Ovary (tissue), 1 donor: ENCODE data around the gene AUTS2.

Experiments used
- EP300 ChIP-seq: sonication (generic); formaldehyde crosslinking; IDR thresholded peaks from one replicate; pipeline ENCODE4 v1.6.1; 2017; ENCODE audit warnings: antibody characterized with exemption
- POLR2A ChIP-seq: fragments of 450-650 bp; IDR thresholded peaks from one replicate; pipeline ENCODE4 v1.6.1; 2017; ENCODE audit warnings: antibody characterized with exemption, mild to moderate bottlenecking, moderate library complexity

GRCh38 chr7:69598081-69598486, at the start of gene AUTS2:
- no peak for TF ChIP-seq POLR2A
- no peak for TF ChIP-seq EP300
